CMK (cell line): ENCODE measurements around the gene MED28.
"Not testable (repeated sequence)": the region's sequence is repeated elsewhere in the genome, so short reads cannot be mapped to it uniquely, and the experiment has no call there.

ENCODE experiments used
- DNase-seq: peaks from one replicate; pipeline ENCODE4 v3.0.0-alpha.2; 2010; ENCODE audit warnings: low read depth

The MED28 gene

GRCh38 chr4:17618926-17619325, 4.5 kb downstream of the MED28 start:
- no peak for DNase-seq

DNA sequence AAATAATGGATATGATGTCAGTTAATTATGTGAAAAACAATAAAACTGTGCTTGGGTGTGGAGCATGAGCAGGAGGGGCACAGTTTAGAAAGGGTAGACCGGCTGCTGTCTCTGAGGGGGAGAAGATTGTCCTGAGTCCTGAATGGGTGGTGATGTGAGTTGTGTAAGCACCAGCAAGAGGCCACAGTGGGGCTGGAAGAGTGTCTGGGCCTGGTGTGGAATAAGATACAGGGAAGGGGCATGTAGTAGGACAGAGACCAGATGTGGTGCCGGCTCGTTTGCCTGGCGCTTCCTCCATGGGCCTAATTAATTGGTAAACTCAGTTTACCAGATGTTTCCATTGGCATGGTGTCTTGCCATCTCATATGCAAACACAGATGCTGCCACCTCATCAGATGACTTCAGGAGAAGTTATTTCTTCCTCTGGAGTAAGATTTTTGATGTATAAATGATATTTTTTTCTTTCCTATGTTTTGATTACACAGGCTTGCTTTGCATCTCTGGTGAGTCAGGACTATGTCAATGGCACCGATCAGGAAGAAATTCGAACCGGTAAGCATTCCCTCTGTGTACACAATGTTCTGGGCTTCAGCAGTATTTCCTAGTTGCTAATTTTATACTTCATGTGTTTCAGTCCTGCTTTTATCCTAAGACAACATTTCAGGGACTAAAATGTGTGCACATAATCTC, 5.1 kb downstream of the MED28 start:
- DNase-seq = no peak

DNA sequence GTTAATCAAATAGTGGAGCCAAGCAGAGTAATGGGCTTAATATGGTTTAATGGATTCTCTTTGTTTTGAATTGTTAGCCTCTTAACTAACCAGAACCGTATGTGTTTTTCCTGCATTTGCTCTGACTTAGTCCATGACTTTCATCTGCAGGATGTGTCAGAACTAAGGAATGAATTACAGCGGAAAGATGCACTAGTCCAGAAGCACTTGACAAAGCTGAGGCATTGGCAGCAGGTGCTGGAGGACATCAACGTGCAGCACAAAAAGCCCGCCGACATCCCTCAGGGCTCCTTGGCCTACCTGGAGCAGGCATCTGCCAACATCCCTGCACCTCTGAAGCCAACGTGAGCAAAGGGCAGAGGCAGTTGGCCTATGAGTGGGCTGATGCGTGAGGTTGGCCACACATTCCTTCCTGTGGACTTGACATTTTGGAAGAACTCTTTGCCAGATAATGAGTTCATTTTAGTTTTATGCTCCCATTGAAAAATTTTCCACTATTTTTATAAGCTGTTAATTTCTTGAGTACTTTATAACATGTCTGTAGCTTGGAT, 9.1 kb downstream of the MED28 start:
- no peak for DNase-seq

DNA sequence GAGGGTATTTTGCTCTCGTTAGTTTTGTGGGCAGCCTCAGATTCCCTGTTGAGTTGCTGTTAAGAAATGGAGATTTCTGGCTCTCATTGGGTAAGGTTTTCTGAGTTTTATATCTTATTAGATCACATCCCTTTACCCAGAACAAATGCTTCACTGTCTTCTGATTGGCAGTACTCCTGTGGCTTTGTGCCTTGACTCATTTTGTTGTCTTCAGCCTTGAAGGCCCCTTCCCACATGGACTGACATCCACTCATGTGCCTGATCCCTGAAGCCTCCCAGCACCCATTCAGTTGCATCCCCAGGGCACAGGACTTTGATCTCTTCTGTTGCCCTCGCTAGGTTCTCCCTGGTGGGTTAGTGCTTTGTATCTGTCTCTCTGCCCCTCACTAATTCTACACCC, 10.4 kb downstream of the MED28 start:
- DNase-seq = no peak

DNA sequence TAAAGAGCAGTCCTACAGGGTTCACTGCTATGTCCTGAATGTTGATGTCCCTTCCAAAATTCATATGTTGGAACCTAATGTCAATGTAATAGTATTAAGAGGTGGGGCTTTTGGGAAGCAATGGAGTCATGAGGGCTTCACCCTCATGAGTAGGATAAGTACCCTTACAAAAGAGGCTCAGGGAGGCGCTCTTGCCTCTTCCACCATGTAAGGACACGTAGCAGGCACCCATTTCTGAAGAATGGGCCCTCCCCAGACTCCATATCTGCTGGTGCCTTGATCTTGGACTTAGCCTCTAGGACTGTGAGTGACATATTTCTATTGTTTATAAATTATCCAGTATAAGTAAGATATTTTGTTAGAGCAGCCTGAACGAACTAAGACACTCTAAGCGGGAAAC, 15.8 kb downstream of the MED28 start:
- DNase-seq = no peak

DNA sequence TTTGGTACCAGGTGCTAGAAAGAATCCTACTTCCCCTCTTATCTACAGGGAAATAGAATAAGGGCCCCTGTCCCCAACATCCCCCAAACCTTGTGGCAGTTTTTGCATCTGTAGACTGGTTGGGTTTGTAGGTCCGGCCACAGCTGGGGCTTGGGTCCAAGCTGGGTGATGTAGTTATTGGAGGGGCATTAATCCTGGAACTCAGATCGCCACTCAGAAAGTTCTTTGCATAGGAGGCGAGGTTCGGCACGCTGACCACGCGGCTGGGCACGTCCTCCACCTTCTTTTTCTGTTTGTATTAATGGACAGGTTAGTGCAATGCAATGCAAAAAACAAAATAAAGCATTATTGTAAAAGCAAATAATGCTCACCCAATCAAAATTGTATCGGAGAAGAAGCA, 19.2 kb downstream of the MED28 start:
- no peak for DNase-seq

DNA sequence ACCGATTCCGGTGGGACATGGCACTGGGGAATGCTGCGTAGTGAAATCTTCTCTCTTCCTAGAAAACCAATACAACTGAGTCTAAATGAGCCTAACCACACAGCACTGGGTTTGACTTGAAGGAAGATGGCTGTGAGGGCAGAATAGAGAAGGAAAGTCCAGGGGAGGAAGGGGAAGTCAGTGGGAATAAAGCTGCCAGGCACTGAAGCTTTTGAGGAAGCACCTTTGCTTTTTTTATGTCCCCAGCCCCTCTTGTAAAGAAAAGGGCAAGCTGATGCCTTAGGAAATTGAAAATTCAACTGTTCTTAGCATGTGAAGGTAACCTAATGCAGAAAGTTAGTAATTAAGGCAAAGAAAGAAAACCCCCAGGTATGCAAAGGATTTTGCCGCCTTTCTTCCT, 20.6 kb downstream of the MED28 start:
- DNase-seq = no peak

DNA sequence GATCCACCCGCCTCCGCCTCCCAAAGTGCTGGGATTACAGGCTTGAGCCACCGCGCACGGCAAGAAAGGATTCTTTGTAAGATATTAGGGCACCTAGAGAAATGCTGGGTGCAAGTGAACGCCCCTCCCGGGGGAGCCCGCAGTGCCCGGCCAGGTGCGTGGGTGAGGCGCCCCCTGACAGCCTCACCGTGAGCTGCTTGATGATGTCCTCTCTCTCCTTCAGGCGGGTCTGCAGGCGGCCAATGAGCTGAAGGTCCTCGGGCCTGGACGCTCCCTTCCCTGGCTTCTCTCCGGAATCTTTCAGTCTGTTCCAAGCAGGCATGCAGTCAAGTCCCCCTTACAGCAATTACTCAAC, 21.9 kb downstream of the MED28 start:
- DNase-seq = no peak

DNA sequence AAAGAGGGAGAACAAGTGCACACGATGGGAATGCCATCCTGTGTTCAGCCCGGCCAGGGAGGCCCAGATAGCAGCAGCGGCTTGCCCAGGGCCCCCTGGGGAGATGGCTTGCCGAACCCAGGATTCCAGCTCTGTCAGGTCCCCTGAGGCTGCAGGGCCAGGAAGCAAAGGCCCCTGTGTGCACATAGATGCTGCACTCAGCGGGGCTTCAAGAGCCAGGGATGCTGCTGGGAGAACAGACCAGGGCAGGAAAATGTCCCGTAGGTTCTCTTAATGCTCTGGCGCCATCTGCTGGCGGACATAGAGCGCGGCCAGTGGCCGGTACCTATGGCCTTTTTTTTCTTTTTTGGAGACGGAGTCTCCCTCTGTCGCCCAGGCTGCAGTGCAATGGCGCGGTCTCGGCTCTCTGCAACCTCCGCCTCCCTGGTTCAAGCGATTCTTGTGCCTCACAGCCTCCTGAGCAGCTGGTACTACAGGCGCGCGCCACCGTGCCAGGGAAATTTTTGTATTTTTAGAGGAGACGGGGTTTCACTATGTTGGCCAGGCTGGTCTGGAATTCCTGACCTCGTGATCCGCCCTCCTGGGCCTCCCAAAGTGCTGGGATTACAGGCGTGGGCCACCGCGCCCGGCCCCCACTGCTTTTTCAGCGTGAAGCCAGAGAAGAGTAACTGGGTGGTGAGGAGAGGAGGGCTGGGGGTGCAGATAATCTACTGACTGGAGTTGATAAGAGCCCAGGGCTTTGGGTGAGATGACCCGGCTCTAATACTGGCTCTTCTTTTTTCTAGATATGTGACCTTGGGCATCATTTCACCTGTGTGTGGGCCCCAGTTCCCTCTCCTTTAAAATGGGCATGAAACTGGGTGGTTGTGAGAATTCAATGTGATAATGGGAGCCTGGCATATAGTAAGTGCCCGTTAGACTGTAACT, 22.5 kb downstream of the MED28 start:
- no peak for DNase-seq

- DNase-seq = no peak
Measured at GRCh38 chr4:17639136-17639535, 24.7 kb downstream of the MED28 start.

DNA sequence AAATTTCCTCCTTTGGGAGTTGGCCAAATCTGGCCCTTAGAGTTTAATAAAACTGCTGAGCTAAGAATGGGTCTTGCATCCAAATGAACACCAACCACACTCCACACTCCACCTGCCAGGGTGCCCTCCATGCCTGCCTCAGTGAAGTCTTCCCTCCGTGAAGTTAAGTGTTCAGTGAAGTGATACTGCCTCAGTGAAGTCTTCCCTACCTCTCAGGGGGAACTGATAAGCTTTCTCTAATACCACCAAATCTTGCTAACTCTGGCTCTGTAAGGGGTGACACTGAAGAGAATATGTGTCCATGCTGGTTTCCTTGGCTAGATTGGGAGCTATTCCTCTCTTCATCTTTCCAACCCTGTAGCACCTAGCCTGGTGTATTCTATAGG, 27.9 kb downstream of the MED28 start:
- no peak for DNase-seq

DNA sequence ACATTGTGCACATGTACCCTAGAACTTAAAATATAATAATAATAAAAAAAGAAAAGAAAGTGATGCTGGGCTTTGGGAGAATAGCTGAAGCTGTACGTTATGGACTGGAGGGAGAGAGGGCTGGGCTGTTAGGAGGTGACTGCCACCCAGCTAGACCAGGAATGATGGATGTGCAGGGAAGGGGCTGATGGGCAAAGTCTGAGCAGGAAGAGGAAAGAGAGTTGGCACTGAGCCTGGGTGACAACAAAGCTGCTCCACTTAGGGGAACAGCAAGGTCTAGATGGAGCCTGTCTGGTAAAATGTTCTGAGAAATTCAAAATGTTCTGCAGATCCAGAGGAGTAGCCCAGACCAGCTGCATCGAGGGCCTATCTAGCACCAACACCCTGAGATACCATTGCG, 32.3 kb downstream of the MED28 start:
- no peak for DNase-seq

DNA sequence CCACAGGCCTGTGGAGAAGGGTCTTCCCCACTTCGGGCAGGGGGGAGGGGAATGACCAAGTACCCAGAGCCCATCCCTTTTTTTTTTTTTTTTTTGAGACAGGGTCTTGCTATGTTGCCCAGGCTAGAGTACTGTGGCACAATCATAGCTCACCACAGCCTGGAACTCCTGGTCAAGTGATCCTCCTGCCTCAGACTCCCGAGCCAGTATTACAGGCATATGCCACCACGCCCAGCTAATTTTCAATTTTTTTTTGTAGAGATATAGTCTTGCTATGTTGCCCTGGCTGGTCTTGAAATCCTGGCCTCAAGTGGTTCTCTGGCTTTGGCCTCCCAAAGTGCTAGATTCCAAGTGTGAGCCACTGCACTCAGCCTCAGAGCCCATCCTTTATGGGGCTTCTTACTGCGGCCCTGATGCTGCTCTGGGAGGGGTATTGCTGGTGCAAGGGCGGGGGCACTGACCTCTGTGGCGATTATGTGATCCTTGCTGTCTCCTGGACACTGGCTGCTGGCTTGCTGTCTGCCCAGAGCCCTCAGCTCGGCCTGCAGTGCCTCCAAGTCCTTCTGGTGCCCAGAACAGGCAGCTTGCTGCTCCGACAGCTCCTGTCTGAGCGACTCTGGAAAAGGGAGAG, 32.9 kb downstream of the MED28 start:
- no peak for DNase-seq

DNA sequence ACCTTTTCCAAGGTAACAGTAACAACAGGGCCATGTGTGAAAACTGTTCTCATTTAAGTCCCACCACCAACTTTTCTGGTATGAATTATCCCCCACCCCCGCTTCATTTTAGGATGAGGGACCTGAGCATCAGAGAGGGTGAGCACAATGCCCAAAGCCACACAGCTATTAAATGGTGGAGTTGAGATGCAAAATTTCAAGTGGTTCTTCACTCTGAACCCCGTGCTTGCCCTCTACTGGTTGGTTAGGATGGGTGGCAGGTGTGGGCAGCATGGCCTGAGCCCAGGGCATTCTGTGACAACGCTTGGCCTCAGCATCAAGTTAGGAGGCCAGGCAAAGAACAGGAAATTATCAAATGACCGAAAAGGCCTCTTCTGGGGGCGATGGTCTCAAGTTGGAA, 33.5 kb downstream of the MED28 start:
- DNase-seq = no peak

DNA sequence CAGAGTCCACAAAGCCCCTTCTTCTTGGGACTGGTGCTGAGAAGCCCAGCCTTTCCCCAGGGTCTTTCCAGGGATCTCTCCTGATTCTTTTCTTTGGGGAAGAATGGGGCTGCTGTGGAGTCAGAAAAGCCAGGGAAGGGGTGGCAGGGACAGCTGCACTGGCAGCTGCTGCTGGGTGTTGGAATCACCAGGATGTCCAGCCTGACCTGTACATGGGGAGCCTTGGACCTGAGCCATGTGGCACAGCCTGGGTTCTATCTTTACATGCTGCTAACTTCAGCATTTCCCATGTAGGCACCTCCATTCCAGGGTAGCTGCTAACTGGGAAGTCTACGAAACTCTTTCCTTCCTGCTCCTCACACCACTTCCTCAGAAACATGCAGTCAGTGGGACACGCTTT, 36.0 kb downstream of the MED28 start:
- no peak for DNase-seq

GRCh38 chr4:17654701-17655100, 40.3 kb downstream of the MED28 start:
- DNase-seq = no peak

GRCh38 chr4:17657090-17657489, 42.6 kb downstream of the MED28 start:
- DNase-seq = no peak

- no peak for DNase-seq
Measured at GRCh38 chr4:17657849-17658248, 43.4 kb downstream of the MED28 start.

DNA sequence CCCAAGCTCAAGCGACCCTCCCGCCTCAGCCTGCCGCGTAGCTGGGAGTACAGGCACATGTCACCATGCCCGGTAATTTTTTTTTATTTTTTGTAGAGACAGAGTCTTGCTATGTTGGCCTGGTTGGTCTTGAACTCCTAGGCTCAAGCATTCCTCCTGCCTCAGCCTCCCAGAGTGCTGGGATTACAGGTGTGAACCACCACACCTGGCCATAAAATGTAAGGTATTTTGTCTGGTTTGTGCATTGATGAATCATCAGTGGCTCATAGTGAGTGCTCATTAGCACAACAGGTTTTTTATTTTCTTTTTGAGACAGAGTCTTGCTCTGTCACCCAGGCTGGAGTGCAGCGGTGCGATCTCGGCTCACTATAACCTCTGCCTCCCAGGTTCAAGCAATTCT, 44.8 kb downstream of the MED28 start:
- not testable (repeated sequence) for DNase-seq

DNA sequence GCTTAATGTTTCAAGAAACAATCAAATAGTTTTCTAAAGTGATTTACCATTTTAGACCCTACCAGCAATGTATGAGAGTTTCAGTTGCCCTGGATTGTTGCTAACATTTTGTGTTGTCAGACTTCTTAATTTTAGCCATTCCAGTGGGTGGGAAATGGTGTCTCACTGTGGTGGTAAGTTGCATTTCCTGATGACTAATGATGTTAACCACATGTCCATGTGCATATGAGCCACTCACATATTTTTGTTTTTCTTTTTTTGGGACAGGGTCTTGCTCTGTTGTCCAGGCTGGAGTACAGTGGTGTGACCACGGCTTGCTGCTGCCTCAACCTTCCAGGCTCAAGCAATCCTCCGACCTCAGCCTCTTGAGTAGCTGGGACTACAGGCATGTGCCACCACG, 48.3 kb downstream of the MED28 start:
- no peak for DNase-seq

- no peak for DNase-seq
Measured at GRCh38 chr4:17664755-17665154, 50.3 kb downstream of the MED28 start.

GRCh38 chr4:17665346-17665745, 50.9 kb downstream of the MED28 start:
- DNase-seq = no peak

GRCh38 chr4:17665852-17666251, 51.4 kb downstream of the MED28 start:
- DNase-seq = no peak
